HG03432 (cell line): ENCODE results near the gene ELOVL7.
"Not testable (repeated sequence)": the region's sequence is repeated elsewhere in the genome, so short reads cannot be mapped to it uniquely, and the experiment has no call there.

Source experiments
- ATAC-seq: cut with Tn5 transposase; IDR thresholded peaks from one replicate; pipeline ENCODE4 v1.9.1; 2021; ENCODE audit warnings: mild to moderate bottlenecking, moderate library complexity; ENCODE audit not compliant: unreplicated experiment

The ELOVL7 gene

DNA sequence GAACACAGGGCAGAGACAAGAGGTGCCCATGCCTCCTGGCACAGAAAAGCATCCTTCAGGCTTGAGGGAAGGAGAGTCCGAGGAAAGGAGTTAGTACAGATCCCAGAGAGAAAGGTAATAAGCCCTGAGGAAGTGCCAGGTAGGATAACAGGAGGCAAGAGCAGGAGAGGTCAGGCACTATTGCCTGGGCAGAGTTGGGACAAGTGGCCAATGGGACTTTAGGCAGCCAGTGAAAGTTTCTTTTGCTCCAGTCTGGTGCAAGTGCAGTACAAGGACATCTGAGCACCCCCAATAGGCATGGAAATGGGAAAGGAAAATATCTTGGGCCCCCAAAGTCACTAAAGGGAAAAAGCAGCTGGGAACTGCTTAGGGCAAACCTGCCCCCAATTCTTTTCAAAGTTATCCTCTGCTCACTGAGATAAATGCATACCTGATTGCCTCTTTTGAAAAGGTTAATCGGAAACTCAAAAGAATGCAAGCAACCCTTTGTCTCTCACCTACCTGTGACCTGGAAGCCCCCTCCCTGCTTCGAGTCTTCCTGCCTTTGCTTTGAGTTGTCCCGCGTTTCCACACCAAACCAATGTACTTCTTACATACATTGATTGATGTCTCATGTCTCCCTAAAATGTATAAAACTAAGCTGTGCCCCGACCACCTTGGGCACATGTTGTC lies 46.5 kb downstream of the ELOVL7 start:
- no peak for ATAC-seq

DNA sequence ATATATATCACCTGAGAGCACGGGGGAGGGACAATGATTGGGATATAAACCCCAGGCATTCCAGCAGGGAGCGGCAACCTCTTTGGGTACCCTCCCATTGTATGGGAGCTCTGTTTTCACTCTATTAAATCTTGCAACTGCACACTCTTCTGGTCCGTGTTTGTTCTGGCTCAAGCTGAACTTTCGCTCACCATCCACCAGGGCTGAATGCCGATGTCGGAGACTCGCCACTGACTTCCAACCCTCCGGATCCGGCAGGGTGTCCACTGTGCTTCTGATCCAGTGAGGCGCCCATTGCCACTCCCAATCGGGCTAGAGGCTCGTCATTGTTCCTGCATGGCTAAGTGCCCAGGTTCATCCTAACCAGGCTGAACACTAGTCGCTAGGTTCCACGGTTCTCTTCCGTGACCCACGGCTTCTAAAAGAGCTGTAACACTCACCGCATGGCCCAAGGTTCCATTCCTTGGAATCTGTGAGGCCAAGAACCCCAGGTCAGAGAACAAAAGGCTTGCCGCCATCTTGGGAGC lies 48.6 kb downstream of the ELOVL7 start:
- ATAC-seq: not testable (repeated sequence)

DNA sequence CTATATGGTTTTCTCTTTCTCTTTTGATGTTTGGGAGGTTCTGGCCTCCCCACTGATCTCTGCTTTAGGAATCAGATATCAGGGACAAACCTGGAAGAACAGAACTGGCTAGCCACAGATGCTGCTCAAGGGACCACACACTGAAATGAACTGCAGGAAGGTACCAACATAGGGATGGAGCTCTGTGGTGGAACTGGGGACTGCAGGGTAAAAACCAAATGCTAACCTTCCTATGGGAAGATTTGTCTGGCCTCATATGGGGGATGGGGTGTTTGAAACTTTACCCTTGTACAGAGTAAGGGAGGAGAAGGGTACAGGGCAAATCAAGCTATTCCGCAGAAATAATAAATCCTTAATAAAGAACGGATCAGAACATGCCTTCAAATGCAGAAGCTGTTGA lies 49.4 kb downstream of the ELOVL7 start:
- no peak for ATAC-seq

DNA sequence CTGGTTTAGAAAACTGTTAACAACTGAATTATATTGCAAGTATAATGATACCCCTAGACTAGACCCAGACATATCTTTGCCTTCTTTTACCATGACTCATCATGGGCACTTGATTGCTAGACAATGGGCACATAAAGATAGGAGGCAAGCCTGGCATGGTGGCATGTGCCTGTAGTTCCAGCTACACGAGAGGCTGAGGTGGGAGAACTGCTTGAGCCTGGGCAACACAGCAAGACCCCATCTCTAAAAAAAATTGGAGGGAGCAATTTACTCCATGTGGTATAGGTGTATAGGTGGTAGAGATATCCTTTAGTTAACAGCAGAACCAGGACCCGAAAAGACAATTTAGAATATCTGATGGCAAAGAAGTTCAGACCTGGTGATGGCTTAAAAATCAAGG lies 51.6 kb downstream of the ELOVL7 start:
- no peak for ATAC-seq

DNA sequence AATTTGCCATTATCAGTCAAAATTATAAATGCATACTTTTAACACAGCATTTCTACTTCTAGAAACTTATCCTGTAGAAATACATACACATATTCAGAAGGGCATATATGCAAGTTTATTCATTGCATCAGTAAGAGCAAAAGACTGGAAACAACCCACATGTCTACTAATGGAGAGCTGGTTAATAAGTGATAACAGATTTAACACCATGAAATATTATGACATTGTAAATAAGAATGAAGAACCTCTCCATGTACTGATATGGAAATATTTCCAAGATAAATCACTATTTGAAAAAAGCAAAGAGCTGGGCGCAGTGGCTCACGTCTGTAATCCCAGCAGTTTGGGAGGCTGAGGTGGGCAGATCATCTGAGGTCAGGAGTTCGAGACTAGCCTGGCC lies 54.5 kb downstream of the ELOVL7 start:
- no peak for ATAC-seq

DNA sequence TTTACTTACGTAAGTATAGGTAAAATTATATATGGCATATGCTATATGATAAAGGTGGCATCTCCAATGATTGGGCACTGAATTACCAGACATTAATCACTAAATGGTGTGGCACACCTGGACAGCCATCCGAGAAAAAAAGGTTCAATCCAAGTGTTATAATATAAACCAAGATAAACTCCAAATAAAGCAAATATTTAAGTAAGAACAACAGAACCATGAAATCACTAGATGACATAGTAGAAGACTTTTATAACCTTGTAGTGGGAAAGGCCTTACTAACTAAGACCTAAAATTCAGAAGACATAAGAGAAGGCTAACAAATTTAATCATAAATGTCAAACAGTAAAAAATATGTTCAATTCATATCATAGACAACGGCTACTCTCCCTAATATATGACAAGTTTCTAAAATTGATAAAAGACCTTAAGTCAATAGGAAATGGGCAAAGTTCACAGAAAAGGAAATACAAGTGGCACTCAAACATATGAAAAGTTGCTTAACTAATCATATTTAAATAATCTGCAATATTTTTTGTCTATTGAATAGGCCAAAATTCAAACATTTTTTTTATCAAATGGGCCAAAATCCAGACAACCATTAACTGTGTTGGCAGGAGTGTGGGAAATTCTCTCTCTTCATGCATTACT lies 55.1 kb downstream of the ELOVL7 start:
- no peak for ATAC-seq

DNA sequence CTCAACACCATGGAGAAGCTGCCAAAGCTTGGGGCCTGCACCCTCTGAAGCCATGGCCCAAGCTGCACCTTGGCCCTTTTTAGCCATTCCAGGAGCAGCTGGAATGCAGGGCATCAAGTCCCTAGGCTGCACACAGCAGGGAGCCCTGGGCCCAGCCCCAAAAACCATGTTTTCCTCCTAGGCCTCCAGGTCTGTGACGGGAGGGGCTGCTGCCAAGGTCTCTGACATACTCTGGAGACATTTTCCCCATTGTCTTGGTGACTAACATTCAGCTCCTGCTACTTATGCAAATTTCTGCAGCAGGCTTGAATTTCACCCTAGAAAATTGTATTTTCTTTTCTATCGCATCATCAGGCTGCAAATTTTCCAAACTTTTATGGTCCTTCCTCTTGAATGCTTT lies 64.6 kb downstream of the ELOVL7 start:
- ATAC-seq: no peak

GRCh38 chr5:60776343-60776742 lies 67.7 kb downstream of the ELOVL7 start:
- ATAC-seq: no peak

GRCh38 chr5:60765019-60765709 lies 78.9 kb downstream of the ELOVL7 start:
- ATAC-seq: no peak

GRCh38 chr5:60763061-60763460 lies 81.0 kb downstream of the ELOVL7 start:
- ATAC-seq: no peak

- ATAC-seq: no peak
Measured at GRCh38 chr5:60754495-60754894, 89.6 kb downstream of the ELOVL7 start.

- ATAC-seq: no peak
Measured at GRCh38 chr5:60744682-60745081, 99.4 kb downstream of the ELOVL7 start.

- ATAC-seq: no peak
Measured at GRCh38 chr5:60743511-60744314, 100.4 kb downstream of the ELOVL7 start.

DNA sequence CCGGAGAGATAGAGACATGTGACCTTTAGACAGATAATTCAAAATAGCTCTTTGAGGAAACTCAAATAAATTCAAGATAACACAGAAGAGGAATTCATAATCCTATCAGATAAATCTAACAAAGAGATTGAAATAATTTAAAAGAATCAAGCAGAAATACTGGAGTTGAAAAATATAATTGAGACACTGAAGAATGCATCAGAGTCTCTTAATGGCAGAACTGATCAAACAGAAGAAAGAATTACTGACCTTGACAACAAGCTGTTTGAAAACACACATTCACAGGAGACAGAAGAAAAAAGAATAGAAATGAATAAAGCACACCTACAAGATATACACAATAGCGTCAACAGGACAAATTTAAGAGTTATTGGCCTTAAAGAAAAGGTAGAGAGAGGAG lies 103.7 kb downstream of the ELOVL7 start:
- no peak for ATAC-seq

DNA sequence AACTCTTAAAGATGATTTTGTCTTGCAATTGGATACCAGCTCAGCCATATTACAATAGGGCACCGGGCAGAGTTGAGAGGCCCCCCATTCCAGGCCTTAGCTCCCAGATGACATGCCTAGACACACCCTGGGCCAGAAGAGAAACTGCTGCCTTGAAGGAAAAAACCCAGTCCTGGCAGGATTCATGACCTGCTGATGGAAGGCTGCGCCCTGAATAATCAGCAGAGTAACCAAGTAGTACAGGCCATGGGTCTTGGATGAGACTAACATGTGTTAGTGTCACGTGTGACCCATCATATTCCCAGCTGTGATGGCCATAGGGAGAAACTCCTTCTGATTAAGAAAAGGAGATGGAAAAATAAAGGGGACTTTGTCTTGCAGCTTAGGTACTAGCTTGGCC lies 105.1 kb downstream of the ELOVL7 start:
- ATAC-seq: no peak

- ATAC-seq: peak; percentile 77
Measured at GRCh38 chr5:60738461-60738860, 105.6 kb downstream of the ELOVL7 start.

GRCh38 chr5:60730858-60731257 lies 113.2 kb downstream of the ELOVL7 start:
- not testable (repeated sequence) for ATAC-seq

DNA sequence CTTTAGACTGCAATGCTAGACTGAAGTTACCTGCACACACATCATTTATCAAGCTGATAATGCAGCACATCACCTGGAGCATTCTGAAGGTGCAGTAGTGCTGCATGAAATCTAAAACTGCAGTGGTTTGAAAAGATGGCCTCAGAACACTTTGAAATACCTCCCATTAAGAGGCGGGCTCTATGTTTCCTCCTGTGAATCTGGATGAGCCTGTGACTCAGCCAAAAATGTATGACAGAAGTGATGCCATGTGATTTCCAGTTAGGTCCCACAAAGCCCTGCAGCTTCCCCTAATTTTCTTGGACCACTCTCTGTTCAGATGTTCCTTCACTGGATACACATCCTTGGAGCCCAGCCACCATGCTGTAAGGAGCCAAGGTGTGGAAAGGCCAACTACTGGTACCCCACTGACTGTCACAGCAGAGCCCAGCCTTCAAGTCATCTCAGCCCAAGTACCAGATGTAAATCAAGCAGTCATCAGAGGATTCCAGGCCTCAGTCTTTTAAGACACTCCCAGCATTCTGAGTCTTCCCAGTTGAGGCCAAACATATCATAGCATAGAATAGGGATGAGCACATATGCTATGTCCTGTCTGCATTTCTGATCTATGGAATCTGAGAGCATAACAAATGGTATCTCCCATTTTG lies 116.9 kb downstream of the ELOVL7 start:
- no peak for ATAC-seq

DNA sequence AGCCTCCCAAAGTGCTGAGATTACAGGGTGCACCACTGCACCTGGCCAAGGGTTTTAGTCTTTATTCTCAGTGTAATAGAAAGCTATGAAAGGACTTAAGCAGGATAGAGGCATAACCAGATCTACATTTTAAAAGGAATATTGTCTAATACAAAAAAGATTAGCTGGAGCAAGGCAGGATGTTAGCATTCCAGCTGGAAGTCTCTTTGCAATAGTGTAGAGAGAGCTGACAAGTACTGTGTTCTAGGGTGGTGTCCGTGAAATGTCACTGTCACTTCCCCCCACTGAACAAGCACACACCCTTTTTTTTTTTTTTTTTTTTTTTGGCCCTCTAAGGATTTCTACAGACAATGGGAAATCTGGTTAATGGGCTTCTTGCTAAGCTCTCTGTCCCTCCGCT lies 119.9 kb downstream of the ELOVL7 start:
- ATAC-seq: no peak

DNA sequence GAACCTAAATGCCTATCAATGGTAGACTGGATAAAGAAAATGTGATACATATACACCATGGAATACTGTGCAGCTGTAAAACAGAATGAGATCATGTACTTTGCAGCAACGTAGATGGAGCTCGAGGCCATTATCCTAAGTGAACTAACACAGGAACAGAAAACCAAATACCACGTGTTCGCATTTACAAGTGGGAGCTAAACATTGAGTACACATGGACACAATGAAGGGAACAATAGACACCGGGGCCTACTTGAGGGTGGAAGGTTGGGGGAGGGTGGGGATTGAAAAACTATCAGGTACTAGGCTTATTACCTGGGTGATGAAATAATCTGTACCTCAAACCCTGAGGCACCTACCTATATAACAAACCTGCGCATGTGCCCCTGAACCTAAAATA lies 121.7 kb downstream of the ELOVL7 start:
- ATAC-seq: no peak

DNA sequence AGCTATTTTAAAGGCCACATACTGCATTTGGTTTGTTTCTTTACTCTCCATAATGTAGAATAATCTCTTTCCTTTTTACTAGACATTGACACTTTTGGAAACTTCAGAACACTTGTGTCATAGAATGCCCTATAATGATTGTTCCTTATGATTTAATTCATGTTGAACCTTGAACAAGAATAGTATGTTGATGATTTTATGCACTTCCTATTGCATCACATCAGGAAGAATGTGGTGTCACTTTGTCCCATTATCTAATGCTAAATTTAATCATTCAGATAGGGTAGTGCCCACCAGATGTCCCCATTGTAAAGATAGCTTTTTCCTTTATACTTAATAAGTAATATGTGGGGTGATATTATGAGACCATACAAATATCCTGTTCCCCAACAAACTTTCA lies 124.7 kb downstream of the ELOVL7 start:
- ATAC-seq: no peak
